ENCODE measurements around the gene GRIK4.

GRCh38 chr11:120883404-120884080 is 372.0 kb downstream of the GRIK4 start:
- TF ChIP-seq, protein P1, sequence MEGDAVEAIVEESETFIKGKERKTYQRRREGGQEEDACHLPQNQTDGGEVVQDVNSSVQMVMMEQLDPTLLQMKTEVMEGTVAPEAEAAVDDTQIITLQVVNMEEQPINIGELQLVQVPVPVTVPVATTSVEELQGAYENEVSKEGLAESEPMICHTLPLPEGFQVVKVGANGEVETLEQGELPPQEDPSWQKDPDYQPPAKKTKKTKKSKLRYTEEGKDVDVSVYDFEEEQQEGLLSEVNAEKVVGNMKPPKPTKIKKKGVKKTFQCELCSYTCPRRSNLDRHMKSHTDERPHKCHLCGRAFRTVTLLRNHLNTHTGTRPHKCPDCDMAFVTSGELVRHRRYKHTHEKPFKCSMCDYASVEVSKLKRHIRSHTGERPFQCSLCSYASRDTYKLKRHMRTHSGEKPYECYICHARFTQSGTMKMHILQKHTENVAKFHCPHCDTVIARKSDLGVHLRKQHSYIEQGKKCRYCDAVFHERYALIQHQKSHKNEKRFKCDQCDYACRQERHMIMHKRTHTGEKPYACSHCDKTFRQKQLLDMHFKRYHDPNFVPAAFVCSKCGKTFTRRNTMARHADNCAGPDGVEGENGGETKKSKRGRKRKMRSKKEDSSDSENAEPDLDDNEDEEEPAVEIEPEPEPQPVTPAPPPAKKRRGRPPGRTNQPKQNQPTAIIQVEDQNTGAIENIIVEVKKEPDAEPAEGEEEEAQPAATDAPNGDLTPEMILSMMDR (IDR thresholded peaks at IDR 0.05): no peak
- no peak for TF ChIP-seq POLR2AphosphoS5 (IDR thresholded peaks at IDR 0.05)
- TF ChIP-seq POLR2A (IDR thresholded peaks at IDR 0.05): no peak
